ENCODE data around the gene EPHX1.

- no peak for TF ChIP-seq CTCF (IDR thresholded peaks at IDR 0.05; ENCODE audit: insufficient read depth, low read depth, low read length)
- no peak for TF ChIP-seq EZH2 (IDR thresholded peaks at IDR 0.05; ENCODE audit: insufficient read depth, low read length)
Measured at GRCh38 chr1:225849925-225850324, 40.0 kb downstream of the EPHX1 start.
